ENCODE results near the gene PGAM2.

GRCh38 chr7:44087911-44088838 lies 22.8 kb upstream of the PGAM2 start:
- TF ChIP-seq CTCF (IDR thresholded peaks at IDR 0.05 in 2 of 3, conservative IDR thresholded peaks at IDR 0.05 in 1 of 3; ENCODE audit: borderline replicate concordance in 1 of 3, insufficient read depth in 1 of 3, low read depth in 2 of 3, low read length in 2 of 3) (no peak), SIN3A (IDR thresholded peaks at IDR 0.05; ENCODE audit: low read depth) (no peak), POLR2AphosphoS5 (IDR thresholded peaks at IDR 0.05; ENCODE audit: low read depth, low read length) (no peak), ZNF274 (IDR thresholded peaks at IDR 0.05; ENCODE audit: low read depth, low read length) (no peak), EZH2 (IDR thresholded peaks at IDR 0.05) (no peak), FOSL1 (IDR thresholded peaks at IDR 0.05; ENCODE audit: low read depth) (no peak), RAD21 (IDR thresholded peaks at IDR 0.05; ENCODE audit: low read depth) (no peak), POLR2A (IDR thresholded peaks at IDR 0.05; ENCODE audit: borderline replicate concordance, extremely low read depth, insufficient read depth, insufficient read length) (no peak), SP1 (IDR thresholded peaks at IDR 0.05; ENCODE audit: low read depth) (no peak)

All from HCT116 (cell line).